ENCODE results near the gene DHRSX.

DNA sequence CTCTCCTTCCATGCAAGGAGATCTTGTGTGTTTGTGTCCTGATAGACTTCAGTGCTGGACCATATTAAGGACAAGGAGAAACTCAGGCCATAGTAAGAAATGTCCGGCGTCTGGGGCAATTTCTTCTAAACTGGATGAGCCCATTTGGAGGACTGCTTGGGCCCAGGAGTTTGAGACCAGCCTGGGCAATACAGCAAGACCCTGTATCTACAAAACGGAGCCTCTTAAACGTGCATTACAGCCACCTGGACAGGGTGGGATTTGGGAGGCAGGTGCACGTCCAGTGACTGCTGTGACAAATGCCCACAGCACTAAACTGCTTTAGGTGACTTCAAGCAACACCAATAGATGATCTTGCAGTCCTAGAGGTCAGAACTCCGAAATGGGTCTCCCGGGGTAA, 311.9 kb downstream of the DHRSX start:
- TF ChIP-seq, protein P1, sequence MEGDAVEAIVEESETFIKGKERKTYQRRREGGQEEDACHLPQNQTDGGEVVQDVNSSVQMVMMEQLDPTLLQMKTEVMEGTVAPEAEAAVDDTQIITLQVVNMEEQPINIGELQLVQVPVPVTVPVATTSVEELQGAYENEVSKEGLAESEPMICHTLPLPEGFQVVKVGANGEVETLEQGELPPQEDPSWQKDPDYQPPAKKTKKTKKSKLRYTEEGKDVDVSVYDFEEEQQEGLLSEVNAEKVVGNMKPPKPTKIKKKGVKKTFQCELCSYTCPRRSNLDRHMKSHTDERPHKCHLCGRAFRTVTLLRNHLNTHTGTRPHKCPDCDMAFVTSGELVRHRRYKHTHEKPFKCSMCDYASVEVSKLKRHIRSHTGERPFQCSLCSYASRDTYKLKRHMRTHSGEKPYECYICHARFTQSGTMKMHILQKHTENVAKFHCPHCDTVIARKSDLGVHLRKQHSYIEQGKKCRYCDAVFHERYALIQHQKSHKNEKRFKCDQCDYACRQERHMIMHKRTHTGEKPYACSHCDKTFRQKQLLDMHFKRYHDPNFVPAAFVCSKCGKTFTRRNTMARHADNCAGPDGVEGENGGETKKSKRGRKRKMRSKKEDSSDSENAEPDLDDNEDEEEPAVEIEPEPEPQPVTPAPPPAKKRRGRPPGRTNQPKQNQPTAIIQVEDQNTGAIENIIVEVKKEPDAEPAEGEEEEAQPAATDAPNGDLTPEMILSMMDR (conservative IDR thresholded peaks at IDR 0.05 in 1 of 2, IDR thresholded peaks at IDR 0.05 in 1 of 2; ENCODE audit: extremely low read depth in 1 of 2, insufficient read depth in 1 of 2, low read depth in 1 of 2, low read length in 2 of 2) = no peak
- no peak for TF ChIP-seq EZH2 (IDR thresholded peaks at IDR 0.05; ENCODE audit: borderline replicate concordance, low read length)
